Measurements from ENCODE around the gene MED8. TPM values are rescaled to one million over a fixed set of nuclear protein-coding genes. Genes with fewer than 3 reads are reported as not detected.

Gene MED8
- total and polyA plus RNA-seq, 2 of the 13 experiments (the other 11 are each of a cell fraction or from before 2014, with no cell fraction given), result 16.9 to 77.4 TPM

- TF ChIP-seq MLX (CRISPR knock-in tag; IDR thresholded peaks at IDR 0.05) (no peak), FOXA3 (CRISPR knock-in tag; IDR thresholded peaks at IDR 0.05) (no peak; the same call in 1 of the 2 replicates), ZNF569 (CRISPR knock-in tag; IDR thresholded peaks at IDR 0.05; ENCODE audit: borderline replicate concordance) (no peak), FOXK2 (IDR thresholded peaks at IDR 0.05) (0 out of 2 replicates have a peak, but pooled peaks have one; percentile 30), ZNF563 (CRISPR knock-in tag; IDR thresholded peaks at IDR 0.05) (peak; percentile 62; the same call in 1 of the 2 replicates), ZNF225 (CRISPR knock-in tag; IDR thresholded peaks at IDR 0.05) (0 out of 2 replicates have a peak, but pooled peaks have one; percentile 65), HNF4G (IDR thresholded peaks at IDR 0.05; ENCODE audit: borderline replicate concordance, low read depth, low read length) (0 out of 2 replicates have a peak, but pooled peaks have one; percentile 15), HNF4G (CRISPR knock-in tag; IDR thresholded peaks at IDR 0.05; ENCODE audit: borderline replicate concordance, low read depth) (0 out of 2 replicates have a peak, but pooled peaks have one; percentile 34), ZC3H13 (CRISPR knock-in tag; IDR thresholded peaks at IDR 0.05) (no peak; the same call in 1 of the 2 replicates), ZNF644 (CRISPR knock-in tag; IDR thresholded peaks at IDR 0.05; ENCODE audit: low read depth) (no peak), SRY (CRISPR knock-in tag; IDR thresholded peaks at IDR 0.05) (peak; percentile 72; the same call in 1 of the 2 replicates), FIP1L1 (IDR thresholded peaks at IDR 0.05; ENCODE audit: borderline replicate concordance, insufficient read depth, low read depth, low read length) (no peak), KDM3A (CRISPR knock-in tag; IDR thresholded peaks at IDR 0.05; ENCODE audit: low read depth) (0 out of 2 replicates have a peak, but pooled peaks have one; percentile 10), PHF20 (CRISPR knock-in tag; IDR thresholded peaks at IDR 0.05) (peak; percentile 63), E2F1 (CRISPR knock-in tag; IDR thresholded peaks at IDR 0.05) (peak; percentile 65; the same call in 1 of the 2 replicates), ETV6 (CRISPR knock-in tag; conservative IDR thresholded peaks at IDR 0.05) (peak; percentile 27), YY1 (IDR thresholded peaks at IDR 0.05; ENCODE audit: insufficient read depth, insufficient replicate concordance, low read depth, low read length) (no peak), ZBTB39 (CRISPR knock-in tag; IDR thresholded peaks at IDR 0.05) (no peak), ZNF615 (CRISPR knock-in tag; IDR thresholded peaks at IDR 0.05; ENCODE audit: borderline replicate concordance) (no peak), ASH2L (IDR thresholded peaks at IDR 0.05; ENCODE audit: insufficient read length, low read depth, low read length) (peak; percentile 37), MAX (IDR thresholded peaks at IDR 0.05) (peak; percentile 76), SETDB1 (CRISPR knock-in tag; IDR thresholded peaks at IDR 0.05; ENCODE audit: borderline replicate concordance) (no peak), MED8 (CRISPR knock-in tag; IDR thresholded peaks at IDR 0.05; ENCODE audit: insufficient replicate concordance) (no peak), NFRKB (IDR thresholded peaks at IDR 0.05) (no peak), ZNF567 (CRISPR knock-in tag; IDR thresholded peaks at IDR 0.05; ENCODE audit: borderline replicate concordance) (peak; percentile 60; the same call in 1 of the 2 replicates), HOXA9 (CRISPR knock-in tag; IDR thresholded peaks at IDR 0.05; ENCODE audit: borderline replicate concordance) (no peak), MIER2 (CRISPR knock-in tag; IDR thresholded peaks at IDR 0.05) (no peak)
Measured at GRCh38 chr1:43348809-43349593, 40.6 kb downstream of the MED8 start (continued).

All from HepG2 (cell line).